Measurements from ENCODE around the gene TLL1.

The TLL1 gene

GRCh38 chr4:166043801-166044200, 170.8 kb downstream of the TLL1 start:
- no peaks in the 10 kb centered on the region for H3K79me2 ChIP-seq (ENCODE audit: insufficient read depth, low read length)
- H4K20me1 ChIP-seq (ENCODE audit: low read depth, low read length), result no peaks in the 10 kb centered on the region
- TF ChIP-seq EZH2phosphoT487 (conservative IDR thresholded peaks at IDR 0.05; ENCODE audit: low read length) (no peak), CTCF (IDR thresholded peaks at IDR 0.05; ENCODE audit: insufficient read depth, low read length, poor library complexity, severe bottlenecking) (no peak)
- no peaks in the 10 kb centered on the region for H3K36me3 ChIP-seq (ENCODE audit: low read length)
- no peak overlapping the region for H3K27ac ChIP-seq (ENCODE audit: low read depth, low read length)
- no peaks in the 10 kb centered on the region for H3K27me3 ChIP-seq (ENCODE audit: low read length)
- no peak overlapping the region for H3K4me2 ChIP-seq (ENCODE audit: low read depth, low read length, poor library complexity, severe bottlenecking)
- no peaks in the 10 kb centered on the region for H3K9me2 ChIP-seq (replicated peaks; ENCODE audit: insufficient read depth, low read length)
- no peak overlapping the region for H3K9ac ChIP-seq (ENCODE audit: low read length)
- H3F3A ChIP-seq (ENCODE audit: insufficient read depth), result no peaks in the 10 kb centered on the region
- H3K9me3 ChIP-seq (ENCODE audit: insufficient read depth, low read length), result no peaks in the 10 kb centered on the region
- H2AFZ ChIP-seq (ENCODE audit: low read depth, low read length, severe bottlenecking), result no peak overlapping the region
- no peak overlapping the region for H3K4me3 ChIP-seq (ENCODE audit: insufficient read depth, low read length, poor library complexity, severe bottlenecking)

GRCh38 chr4:166044871-166045270, 171.8 kb downstream of the TLL1 start:
- Histone ChIP-seq H3K36me3 (ENCODE audit: low read length) (no peaks in the 10 kb centered on the region), H3K9ac (ENCODE audit: low read length) (no peak overlapping the region)
- no peak for TF ChIP-seq CTCF (IDR thresholded peaks at IDR 0.05; ENCODE audit: insufficient read depth, low read length, poor library complexity, severe bottlenecking)

GRCh38 chr4:166045457-166045856, 172.4 kb downstream of the TLL1 start:
- Histone ChIP-seq H4K20me1 (ENCODE audit: low read depth, low read length) (no peaks in the 10 kb centered on the region), H3F3A (ENCODE audit: insufficient read depth) (no peaks in the 10 kb centered on the region), H3K27ac (ENCODE audit: low read depth, low read length) (no peak overlapping the region; the same call in 1 of the 2 replicates), H3K9me2 (replicated peaks; ENCODE audit: insufficient read depth, low read length) (no peaks in the 10 kb centered on the region), H3K79me2 (ENCODE audit: insufficient read depth, low read length) (no peaks in the 10 kb centered on the region), H3K9me3 (ENCODE audit: insufficient read depth, low read length) (no peaks in the 10 kb centered on the region), H3K27me3 (ENCODE audit: low read length) (no peaks in the 10 kb centered on the region), H3K4me3 (ENCODE audit: insufficient read depth, low read length, poor library complexity, severe bottlenecking) (no peak overlapping the region), H3K36me3 (ENCODE audit: low read length) (no peaks in the 10 kb centered on the region), H3K9ac (ENCODE audit: low read length) (no peak overlapping the region), H2AFZ (ENCODE audit: low read depth, low read length, severe bottlenecking) (peak overlapping the region; percentile 27), H3K4me2 (ENCODE audit: low read depth, low read length, poor library complexity, severe bottlenecking) (peak overlapping the region; percentile 51)
- TF ChIP-seq CTCF (IDR thresholded peaks at IDR 0.05; ENCODE audit: insufficient read depth, low read length, poor library complexity, severe bottlenecking) (no peak), EZH2phosphoT487 (conservative IDR thresholded peaks at IDR 0.05; ENCODE audit: low read length) (no peak)

More at GRCh38 chr4:166044871-166045270, 171.8 kb downstream of the TLL1 start:
- Histone ChIP-seq H3K27me3 (ENCODE audit: low read length) (no peaks in the 10 kb centered on the region), H3K79me2 (ENCODE audit: insufficient read depth, low read length) (no peaks in the 10 kb centered on the region), H3K4me3 (ENCODE audit: insufficient read depth, low read length, poor library complexity, severe bottlenecking) (no peak overlapping the region), H3K4me2 (ENCODE audit: low read depth, low read length, poor library complexity, severe bottlenecking) (peak overlapping the region; percentile 51), H3F3A (ENCODE audit: insufficient read depth) (no peaks in the 10 kb centered on the region), H2AFZ (ENCODE audit: low read depth, low read length, severe bottlenecking) (peak overlapping the region; percentile 27), H3K9me3 (ENCODE audit: insufficient read depth, low read length) (no peaks in the 10 kb centered on the region), H3K9me2 (replicated peaks; ENCODE audit: insufficient read depth, low read length) (no peaks in the 10 kb centered on the region), H3K27ac (ENCODE audit: low read depth, low read length) (no peak overlapping the region), H4K20me1 (ENCODE audit: low read depth, low read length) (no peaks in the 10 kb centered on the region)

Measured in SU-DHL-6 (cell line).